Adrenal gland (tissue), 12 donors: Measurements from ENCODE around the gene HMGXB3. TPM values are rescaled to one million over a fixed set of nuclear protein-coding genes. Genes with fewer than 3 reads are reported as not detected.
A peak's percentile ranks its signal among the peaks of the same experiment; 100 is the strongest.

Source experiments
- DNase-seq, 7 donors: peaks; one replicate each; pipeline ENCODE4 v3.0.0-alpha.2; 2019 to 2020
- H3K27ac ChIP-seq, 5 donors: fragments of 200-600 bp; sonication (generic) in 4 of 5; 1 replicate in 3 of 5; 2 replicates in 2 of 5; pipeline versions ENCODE4 v1.5.1 to v1.8.0; 2016 to 2020; ENCODE audit warnings: mild to moderate bottlenecking in 1 of 5
- H3K27me3 ChIP-seq: fragments of 200-600 bp; 2 replicates; pipeline ENCODE4 v1.8.0; 2021
- H3K36me3 ChIP-seq, 2 donors: fragments of 200-600 bp; replicated peaks in 1 of 2; 1 replicate in 1 of 2; 2 replicates in 1 of 2; pipeline versions ENCODE4 v1.5.1 to v1.8.0; 2018 to 2022
- H3K4me1 ChIP-seq, 2 donors: fragments of 200-600 bp; replicated peaks in 1 of 2; 1 replicate in 1 of 2; 2 replicates in 1 of 2; pipeline versions ENCODE4 v1.5.1 to v1.8.0; 2018 to 2021
- H3K4me3 ChIP-seq, 4 donors: fragments of 200-600 bp; sonication (generic) in 3 of 4; one replicate each; pipeline ENCODE4 v1.5.1; 2016 to 2018
- H3K9me3 ChIP-seq, 3 donors: fragments of 200-600 bp; sonication (generic) in 1 of 3; replicated peaks in 1 of 3; 1 replicate in 2 of 3; 2 replicates in 1 of 3; pipeline versions ENCODE4 v1.5.1 to v1.8.0; 2016 to 2021
- CTCF ChIP-seq, 6 experiments: fragments of 450-650 bp in 4 of 6; fragments of 200-600 bp in 2 of 6; sonication (generic) in 1 of 6; IDR thresholded peaks; 1 replicate in 5 of 6; 2 replicates in 1 of 6; pipeline versions ENCODE4 v1.5.1 to v1.8.0; 2016 to 2021; ENCODE audit warnings: antibody characterized with exemption in 6 of 6, mild to moderate bottlenecking in 2 of 6, moderate library complexity in 1 of 6
- POLR2A ChIP-seq, 2 donors: fragments of 450-650 bp; IDR thresholded peaks; one replicate each; pipeline ENCODE4 v1.6.1; 2017; ENCODE audit warnings: antibody characterized with exemption in 2 of 2, mild to moderate bottlenecking in 2 of 2, moderate library complexity in 1 of 2
- WGBS, 4 donors: extraction: QIAGEN DNeasy Blood & Tissue Kit in 2 of 4; methylation state at CpG; one replicate each; pipeline versions ENCODE4 v1.1.5 to v1.1.7; 2013 to 2017; 5-methylcytosine and 5-hydroxymethylcytosine counted together
- intact Hi-C, 2 donors: fragments of 100-400 bp; cut with DNase I; formaldehyde crosslinking; loops; one replicate each; pipeline versions ENCODE4 v1.14.1 to v1.15.0; 2022 to 2023
- polyA plus RNA-seq, 3 donors: library from polyadenylated mRNA; stranded (reverse); fragments of 200-250 nt in 2 of 3; fragments of 350-450 nt in 1 of 3; fragmentation: Illumina TruSeq in 1 of 3; extraction: RNeasy Lipid Tissue Mini Kit (QIAGEN cat#74804) in 1 of 3; gene quantifications; one replicate each; pipeline ENCODE4 v1.2.3, GENCODE V29; 2013 to 2014
- total RNA-seq, 9 donors: library from RNA; depleted of rRNA in 4 of 9; stranded (reverse); fragments of >200 nt in 4 of 9; fragments of 120-200 nt in 1 of 9; fragmentation: NEBNext Ultra II Directional in 1 of 9; extraction: Animal tissue kit (Norgen Biotek cat#: 25700) in 1 of 9; gene quantifications; one replicate each; pipeline versions ENCODE4 v1.1.0 to v1.2.4, GENCODE V29; 2013 to 2023
- donor health status: healthy with polysubstance abuse.
- donor health status: Bipolar disorder and iron deficiency.
- donor health status: DM: yes; HTN: yes; CAD: no.
- donor health status: DM: no; HTN: no; CAD: no.
- donor health status: DM: no; HTN: no; CAD: no.
- donor health status: DM: yes; HTN: yes; CAD: no.

HMGXB3 gene
- total and polyA plus RNA-seq, 12 donors = 22.8 to 56.5 (median 36.1) TPM

- peak in 1 of 7 donors; percentile 60 for DNase-seq
- Histone ChIP-seq H3K4me3 (no peak overlapping the region), H3K36me3 (no peaks in the 10 kb centered on the region), H3K27ac (peak overlapping the region in 1 of 5 donors; percentile 71), H3K9me3 (no peaks in the 10 kb centered on the region), H3K27me3 (no peaks in the 10 kb centered on the region), H3K4me1 (peaks cover 0 to 5% of the 10 kb centered on the region in 2 donors)
- WGBS, 4 donors = 63 to 73% (median 69%) methylated on average over 6 to 10 of the region's 10 CpGs
- intact Hi-C loops = no loop called here
- TF ChIP-seq CTCF (IDR thresholded peaks at IDR 0.05) (no peak), POLR2A (IDR thresholded peaks at IDR 0.05) (no peak)
These were observed 65.3 kb downstream of the HMGXB3 start for GRCh38 chr5:150065886-150066285.

GRCh38 chr5:150066436-150066835 lies 65.9 kb downstream of the HMGXB3 start:
- Histone ChIP-seq H3K4me1 (peaks cover 0 to 5% of the 10 kb centered on the region in 2 donors), H3K36me3 (no peaks in the 10 kb centered on the region), H3K4me3 (no peak overlapping the region), H3K27ac (peak overlapping the region in 1 of 5 donors; percentile 71), H3K9me3 (no peaks in the 10 kb centered on the region), H3K27me3 (no peaks in the 10 kb centered on the region)
- WGBS, 4 donors = 85 to 91% (median 87%) methylated on average over 5 of the region's 5 CpGs
- DNase-seq = no peak
- intact Hi-C loops = no loop called here
- TF ChIP-seq POLR2A (IDR thresholded peaks at IDR 0.05) (no peak), CTCF (IDR thresholded peaks at IDR 0.05) (no peak)

GRCh38 chr5:150066901-150067396 lies 66.4 kb downstream of the HMGXB3 start:
- Histone ChIP-seq H3K9me3 (no peaks in the 10 kb centered on the region), H3K4me3 (no peak overlapping the region), H3K36me3 (no peaks in the 10 kb centered on the region), H3K4me1 (peaks cover 0 to 5% of the 10 kb centered on the region in 2 donors), H3K27me3 (no peaks in the 10 kb centered on the region), H3K27ac (peak overlapping the region in 1 of 5 donors; percentile 71)
- intact Hi-C loops = no loop called here
- TF ChIP-seq CTCF (IDR thresholded peaks at IDR 0.05) = no peak
- no peak for TF ChIP-seq POLR2A (IDR thresholded peaks at IDR 0.05)
- 73 to 96% (median 85%) methylated on average over 2 of the region's 2 CpGs for WGBS, 4 donors
- DNase-seq = peak in 1 of 7 donors; percentile 11

GRCh38 chr5:150067405-150067960 lies 66.9 kb downstream of the HMGXB3 start:
- no peak overlapping the region for H3K4me3 ChIP-seq
- 87 to 93% (median 89%) methylated on average over 5 to 6 of the region's 6 CpGs for WGBS, 4 donors
- peak in 3 of 7 donors; percentile 3 to 43 (median 15) for DNase-seq
- peak overlapping the region in 1 of 5 donors; percentile 6 for H3K27ac ChIP-seq
- TF ChIP-seq POLR2A (IDR thresholded peaks at IDR 0.05) (no peak), CTCF (IDR thresholded peaks at IDR 0.05) (no peak)
- no peaks in the 10 kb centered on the region for H3K9me3 ChIP-seq
- H3K36me3 ChIP-seq = no peaks in the 10 kb centered on the region
- intact Hi-C loops = no loop called here
- no peaks in the 10 kb centered on the region for H3K27me3 ChIP-seq
- H3K4me1 ChIP-seq = peaks cover 0 to 5% of the 10 kb centered on the region in 2 donors
